NCI-H1417 treated with DMSO at 0.1 percent for 48 hours (cell line): ENCODE results near the gene DEK.

Source experiments
- DNase-seq: peaks from one replicate; lab custom pipeline; 2025; lab: John Stamatoyannopoulos, UW

DEK gene

GRCh38 chr6:18265787-18266522 lies 1.6 kb upstream of the DEK start:
- no peak for DNase-seq

GRCh38 chr6:18264923-18265377 lies 620 bp upstream of the DEK start:
- DNase-seq = no peak

- no peak for DNase-seq
Observed at GRCh38 chr6:18263418-18264218, 712 bp downstream of the DEK start.

- no peak for DNase-seq
Observed at GRCh38 chr6:18262702-18263417, 1.5 kb downstream of the DEK start.

GRCh38 chr6:18261877-18262276 lies 2.5 kb downstream of the DEK start:
- DNase-seq = no peak

- DNase-seq = no peak
Observed at GRCh38 chr6:18260448-18261106, 3.8 kb downstream of the DEK start.

GRCh38 chr6:18259675-18260447 lies 4.5 kb downstream of the DEK start:
- no peak for DNase-seq

GRCh38 chr6:18254793-18255192 lies 9.5 kb downstream of the DEK start:
- no peak for DNase-seq

GRCh38 chr6:18253635-18254034 lies 10.7 kb downstream of the DEK start:
- no peak for DNase-seq

- DNase-seq = no peak
Observed at GRCh38 chr6:18249271-18249670, 15.1 kb downstream of the DEK start.

GRCh38 chr6:18248698-18249097 lies 15.6 kb downstream of the DEK start:
- DNase-seq = no peak

- DNase-seq = no peak
Observed at GRCh38 chr6:18247002-18247401, 17.3 kb downstream of the DEK start.

- no peak for DNase-seq
Observed at GRCh38 chr6:18246205-18246604, 18.1 kb downstream of the DEK start.

- DNase-seq = no peak
Observed at GRCh38 chr6:18245642-18246041, 18.7 kb downstream of the DEK start.

- DNase-seq = no peak
Observed at GRCh38 chr6:18245079-18245478, 19.3 kb downstream of the DEK start.

- no peak for DNase-seq
Observed at GRCh38 chr6:18244251-18244650, 20.1 kb downstream of the DEK start.

GRCh38 chr6:18243302-18243893 lies 20.9 kb downstream of the DEK start:
- DNase-seq = no peak

- no peak for DNase-seq
Observed at GRCh38 chr6:18242062-18242851, 22.1 kb downstream of the DEK start.

GRCh38 chr6:18241208-18242038 lies 22.9 kb downstream of the DEK start:
- no peak for DNase-seq
